ENCODE results near the gene TYW1B.
"Not testable (repeated sequence)": the region's sequence is repeated elsewhere in the genome, so short reads cannot be mapped to it uniquely, and the experiment has no call there.

DNA sequence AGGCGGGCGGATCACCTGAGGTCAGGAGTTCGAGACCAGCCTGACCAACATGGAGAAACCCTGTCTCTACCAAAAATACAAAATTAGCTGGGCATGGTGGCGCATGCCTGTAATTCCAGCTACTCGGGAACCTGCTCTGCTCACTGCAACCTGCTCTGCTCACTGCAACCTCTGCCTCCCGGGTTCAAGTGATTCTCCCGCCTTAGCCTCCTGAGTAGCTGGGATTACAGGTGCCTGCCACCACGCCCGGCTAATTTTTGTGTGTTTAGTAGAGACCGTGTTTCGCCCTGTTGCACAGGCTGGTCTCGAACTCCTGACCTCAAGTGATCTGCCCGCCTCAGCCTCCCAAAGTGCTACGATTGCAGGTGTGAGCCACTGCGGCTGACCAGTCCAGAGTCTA, 16.1 kb upstream of the TYW1B start:
- TF ChIP-seq, protein P1, sequence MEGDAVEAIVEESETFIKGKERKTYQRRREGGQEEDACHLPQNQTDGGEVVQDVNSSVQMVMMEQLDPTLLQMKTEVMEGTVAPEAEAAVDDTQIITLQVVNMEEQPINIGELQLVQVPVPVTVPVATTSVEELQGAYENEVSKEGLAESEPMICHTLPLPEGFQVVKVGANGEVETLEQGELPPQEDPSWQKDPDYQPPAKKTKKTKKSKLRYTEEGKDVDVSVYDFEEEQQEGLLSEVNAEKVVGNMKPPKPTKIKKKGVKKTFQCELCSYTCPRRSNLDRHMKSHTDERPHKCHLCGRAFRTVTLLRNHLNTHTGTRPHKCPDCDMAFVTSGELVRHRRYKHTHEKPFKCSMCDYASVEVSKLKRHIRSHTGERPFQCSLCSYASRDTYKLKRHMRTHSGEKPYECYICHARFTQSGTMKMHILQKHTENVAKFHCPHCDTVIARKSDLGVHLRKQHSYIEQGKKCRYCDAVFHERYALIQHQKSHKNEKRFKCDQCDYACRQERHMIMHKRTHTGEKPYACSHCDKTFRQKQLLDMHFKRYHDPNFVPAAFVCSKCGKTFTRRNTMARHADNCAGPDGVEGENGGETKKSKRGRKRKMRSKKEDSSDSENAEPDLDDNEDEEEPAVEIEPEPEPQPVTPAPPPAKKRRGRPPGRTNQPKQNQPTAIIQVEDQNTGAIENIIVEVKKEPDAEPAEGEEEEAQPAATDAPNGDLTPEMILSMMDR (conservative IDR thresholded peaks at IDR 0.05; ENCODE audit: low read depth, low read length), result not testable (repeated sequence)
- TF ChIP-seq EZH2 (IDR thresholded peaks at IDR 0.05; ENCODE audit: borderline replicate concordance, low read depth, low read length, poor library complexity, severe bottlenecking), result not testable (repeated sequence)
